Psoas muscle (tissue), 8 donors: ENCODE data around the gene AKT1. TPM values are rescaled to one million over a fixed set of nuclear protein-coding genes. Genes with fewer than 3 reads are reported as not detected.

Experiments
- ATAC-seq, 4 donors: fragments of 200-7000 bp; cut with Tn5 transposase; one replicate each; pipeline ENCODE4 v1.9.1; 2020; ENCODE audit warnings: moderate library complexity in 3 of 4, mild to moderate bottlenecking in 2 of 4
- DNase-seq, 2 donors: peaks; one replicate each; pipeline ENCODE4 v3.0.0-alpha.2; 2020
- H3K27ac ChIP-seq: fragments of 200-600 bp; one replicate; pipeline ENCODE4 v1.8.0; 2022
- H3K27me3 ChIP-seq, 3 donors: fragments of 200-600 bp in 1 of 3; one replicate each; pipeline versions ENCODE4 v1.6.1 to v1.8.0; 2013 to 2022; ENCODE audit warnings: low read length in 2 of 3, mild to moderate bottlenecking in 2 of 3, moderate library complexity in 1 of 3; ENCODE audit not compliant: insufficient read depth in 3 of 3
- H3K36me3 ChIP-seq, 2 donors: fragments of 200-600 bp in 1 of 2; one replicate each; pipeline versions ENCODE4 v1.6.1 to v1.8.0; 2013 to 2022; ENCODE audit warnings: low read depth in 1 of 2, mild to moderate bottlenecking in 1 of 2, moderate library complexity in 1 of 2; ENCODE audit not compliant: insufficient read depth in 1 of 2
- H3K4me1 ChIP-seq: fragments of 200-600 bp; one replicate; pipeline ENCODE4 v1.8.0; 2022
- H3K4me3 ChIP-seq: fragments of 200-600 bp; one replicate; pipeline ENCODE4 v1.8.0; 2022; ENCODE audit warnings: mild to moderate bottlenecking
- H3K9me3 ChIP-seq: fragments of 200-600 bp; one replicate; pipeline ENCODE4 v1.8.0; 2022
- CTCF ChIP-seq: fragments of 200-600 bp; IDR thresholded peaks from one replicate; pipeline ENCODE4 v1.8.0; 2022; ENCODE audit warnings: antibody characterized with exemption
- WGBS, 3 donors: extraction: QIAGEN DNeasy Blood & Tissue Kit; methylation state at CpG; one replicate each; pipeline versions ENCODE4 v1.1.6 to v1.1.7; 2013; 5-methylcytosine and 5-hydroxymethylcytosine counted together
- intact Hi-C, 2 donors: fragments of 100-400 bp; cut with DNase I; formaldehyde crosslinking; loops; one replicate each; pipeline versions ENCODE4 v1.11.0 to v1.14.2; 2022
- polyA plus RNA-seq, 3 donors: library from polyadenylated mRNA; stranded (reverse); fragments of 200-250 nt; gene quantifications; one replicate each; pipeline ENCODE4 v1.2.3, GENCODE V29; 2013
- total RNA-seq, 4 donors: library from RNA; stranded (reverse); fragmentation: NEBNext Ultra II Directional in 2 of 4; extraction: Animal tissue kit (Norgen Biotek cat#: 25700) in 2 of 4; gene quantifications; one replicate each; pipeline versions ENCODE4 v1.2.1 to v1.2.4, GENCODE V29; 2021 to 2023
- donor health status: healthy with polysubstance abuse.
- donor health status: DM: no; HTN: no; CAD: no; lungs with moderate emphysema.
- donor health status: Bipolar disorder and iron deficiency.
- donor health status: healthy.
- donor health status: DM: yes; HTN: yes; CAD: no.
- donor health status: DM: no; HTN: no; CAD: no.
- donor health status: DM: no; HTN: no; CAD: no.
- donor health status: DM: yes; HTN: yes; CAD: no.

AKT1 gene
- total and polyA plus RNA-seq, 7 donors, result 51.9 to 102 (median 62.0) TPM

- WGBS, 3 donors, result 81 to 85% (median 82%) methylated on average over 29 of the region's 29 CpGs
- intact Hi-C loops, result no loop called here
- no peak for ATAC-seq
Observed at GRCh38 chr14:104739546-104740516, 55.7 kb downstream of the AKT1 start.

DNA sequence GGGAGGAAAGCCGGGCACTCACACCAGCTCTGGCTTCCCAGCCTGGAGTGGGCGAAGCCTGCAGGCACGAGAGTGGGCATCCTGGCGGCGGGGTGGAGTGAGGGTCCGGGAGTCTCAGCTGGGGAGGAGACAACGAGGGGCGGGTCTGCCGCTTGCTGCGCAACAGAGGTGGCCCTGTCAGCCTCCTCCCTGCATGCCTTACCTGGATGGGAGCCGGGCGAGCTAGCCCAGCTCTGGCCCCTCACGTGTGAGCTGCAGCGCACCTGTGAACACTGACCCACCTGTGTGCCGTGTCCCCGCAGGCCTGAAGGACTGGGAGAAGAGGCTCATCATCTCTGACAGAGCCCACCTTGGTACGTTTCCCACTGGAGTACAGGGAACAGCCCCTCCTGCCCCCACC lies 56.5 kb downstream of the AKT1 start:
- ATAC-seq (no peak), DNase-seq (no peak)
- Histone ChIP-seq H3K27ac (peak overlapping the region; percentile 96), H3K36me3 (peaks cover 0 to 65% of the 10 kb centered on the region in 2 donors), H3K9me3 (no peaks in the 10 kb centered on the region), H3K4me1 (peaks cover 36% of the 10 kb centered on the region), H3K27me3 (no peaks in the 10 kb centered on the region), H3K4me3 (no peak overlapping the region)
- intact Hi-C loops, result no loop called here
- WGBS, 3 donors, result 92 to 98% (median 95%) methylated on average over 17 of the region's 17 CpGs
- no peak for TF ChIP-seq CTCF

More at GRCh38 chr14:104739546-104740516, 55.7 kb downstream of the AKT1 start:
- H3K9me3 ChIP-seq, result no peaks in the 10 kb centered on the region
- no peaks in the 10 kb centered on the region for H3K27me3 ChIP-seq
- H3K4me3 ChIP-seq, result no peak overlapping the region
- TF ChIP-seq CTCF, result no peak
- H3K27ac ChIP-seq, result peak overlapping the region; percentile 96
- peaks cover 28% of the 10 kb centered on the region for H3K4me1 ChIP-seq
- H3K36me3 ChIP-seq, result peaks cover 0 to 74% of the 10 kb centered on the region in 2 donors
- DNase-seq, result no peak

DNA sequence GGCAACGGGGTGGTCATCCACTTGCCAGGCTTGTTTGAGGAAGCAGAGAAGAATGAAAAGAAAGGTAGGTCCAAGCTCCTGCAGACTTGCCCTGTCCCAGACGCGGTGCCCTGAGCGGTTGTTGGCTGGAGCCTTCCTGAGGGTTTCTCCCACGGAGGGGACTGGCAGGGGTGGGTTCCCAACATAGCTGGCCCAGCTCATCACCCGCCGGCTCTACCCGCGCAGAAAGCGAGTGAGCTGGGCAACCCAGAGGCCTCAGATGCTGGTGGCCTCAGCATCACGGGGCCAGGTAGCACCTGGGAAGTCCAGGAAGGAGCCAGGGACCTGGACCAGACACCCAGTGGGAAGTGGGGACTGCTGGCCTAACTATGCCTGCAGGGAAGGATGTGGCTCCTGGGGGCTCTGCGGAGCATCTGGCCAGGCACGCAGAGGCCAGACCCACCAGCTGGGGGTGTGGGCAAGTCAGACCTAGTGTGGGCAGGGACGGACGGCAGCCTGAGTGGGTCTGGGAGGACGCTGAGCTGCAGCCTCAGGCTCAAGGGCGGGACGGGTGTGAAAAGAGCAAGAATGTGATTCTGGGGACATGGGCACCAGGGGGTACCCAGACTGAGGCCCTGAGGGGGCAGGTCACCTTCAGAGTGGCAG lies 57.1 kb downstream of the AKT1 start:
- WGBS, 3 donors, result 87 to 92% (median 90%) methylated on average over 18 of the region's 18 CpGs
- no peak for DNase-seq
- intact Hi-C loops, result no loop called here
- Histone ChIP-seq H3K27me3 (no peaks in the 10 kb centered on the region), H3K36me3 (peaks cover 0 to 61% of the 10 kb centered on the region in 2 donors), H3K4me1 (peaks cover 42% of the 10 kb centered on the region), H3K4me3 (no peak overlapping the region), H3K9me3 (no peaks in the 10 kb centered on the region), H3K27ac (peak overlapping the region; percentile 96)
- no peak for TF ChIP-seq CTCF
- no peak for ATAC-seq

- peak; percentile 91 to 97 for DNase-seq
- WGBS, 3 donors, result 15 to 20% (median 15%) methylated on average over 24 to 26 of the region's 26 CpGs
- intact Hi-C loops, result no loop called here
- Histone ChIP-seq H3K36me3 (peaks cover 0 to 37% of the 10 kb centered on the region in 2 donors), H3K27me3 (no peaks in the 10 kb centered on the region), H3K4me3 (peak overlapping the region; percentile 33), H3K9me3 (no peaks in the 10 kb centered on the region), H3K27ac (peak overlapping the region; percentile 96), H3K4me1 (peaks cover 66% of the 10 kb centered on the region)
- peak; percentile 64 to 81 (median 76) for ATAC-seq
- no peak for TF ChIP-seq CTCF
Observed at GRCh38 chr14:104735830-104736642, 59.5 kb downstream of the AKT1 start.
